DOHH2 (cell line): ENCODE measurements around the gene MRPL36.

Experiments used
- EZH2phosphoT487 ChIP-seq: fragments of 200-600 bp; sonication (generic); IDR thresholded peaks from 2 replicates; pipeline ENCODE4 v1.6.1; 2017; ENCODE audit warnings: borderline replicate concordance, mild to moderate bottlenecking, antibody characterized with exemption, low read length, moderate library complexity, mixed read lengths
- TF ChIP-seq, protein P1 (sequence below): fragments of 200-600 bp; sonication (generic); IDR thresholded peaks from one replicate; pipeline ENCODE4 v1.5.1; 2014; ENCODE audit warnings: antibody characterized with exemption, mild to moderate bottlenecking, low read depth, low read length; ENCODE audit not compliant: poor library complexity, severe bottlenecking

DNA sequence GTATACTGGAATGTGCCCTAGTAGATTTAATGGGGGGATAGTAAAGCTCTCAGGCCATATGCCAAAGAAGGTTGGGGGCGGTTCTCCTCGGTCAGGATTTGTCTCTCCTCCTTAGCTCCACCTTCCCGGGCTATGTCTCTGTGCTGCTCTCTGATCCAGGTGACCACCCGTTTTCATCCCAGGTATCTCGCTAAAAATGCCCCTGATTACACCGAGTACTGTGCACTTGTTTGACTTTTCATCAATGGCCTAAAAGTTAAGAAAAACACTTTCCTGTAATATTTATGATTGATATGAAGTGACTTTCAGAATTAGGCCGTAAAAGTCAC, 2.3 kb upstream of the MRPL36 start:
- TF ChIP-seq, protein P1, sequence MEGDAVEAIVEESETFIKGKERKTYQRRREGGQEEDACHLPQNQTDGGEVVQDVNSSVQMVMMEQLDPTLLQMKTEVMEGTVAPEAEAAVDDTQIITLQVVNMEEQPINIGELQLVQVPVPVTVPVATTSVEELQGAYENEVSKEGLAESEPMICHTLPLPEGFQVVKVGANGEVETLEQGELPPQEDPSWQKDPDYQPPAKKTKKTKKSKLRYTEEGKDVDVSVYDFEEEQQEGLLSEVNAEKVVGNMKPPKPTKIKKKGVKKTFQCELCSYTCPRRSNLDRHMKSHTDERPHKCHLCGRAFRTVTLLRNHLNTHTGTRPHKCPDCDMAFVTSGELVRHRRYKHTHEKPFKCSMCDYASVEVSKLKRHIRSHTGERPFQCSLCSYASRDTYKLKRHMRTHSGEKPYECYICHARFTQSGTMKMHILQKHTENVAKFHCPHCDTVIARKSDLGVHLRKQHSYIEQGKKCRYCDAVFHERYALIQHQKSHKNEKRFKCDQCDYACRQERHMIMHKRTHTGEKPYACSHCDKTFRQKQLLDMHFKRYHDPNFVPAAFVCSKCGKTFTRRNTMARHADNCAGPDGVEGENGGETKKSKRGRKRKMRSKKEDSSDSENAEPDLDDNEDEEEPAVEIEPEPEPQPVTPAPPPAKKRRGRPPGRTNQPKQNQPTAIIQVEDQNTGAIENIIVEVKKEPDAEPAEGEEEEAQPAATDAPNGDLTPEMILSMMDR: no peak
- TF ChIP-seq EZH2phosphoT487: no peak
